A549 (cell line): ENCODE measurements around the gene FOXO6. TPM values are rescaled to one million over a fixed set of nuclear protein-coding genes. Genes with fewer than 3 reads are reported as not detected.

Experiments used
- ATAC-seq, 2 experiments: fragments of 200-7000 bp in 1 of 2; fragments of >200 bp in 1 of 2; cut with Nextera tagmentation in 1 of 2; cut with Tn5 transposase in 1 of 2; 3 replicates each; pipeline versions ENCODE4 v1.8.0 to v1.9.1; 2018 to 2020; ENCODE audit warnings: mild to moderate bottlenecking in 1 of 2, moderate library complexity in 1 of 2
- CTCF ChIA-PET: fragments of 300-600 bp; sonication (Branson Sonifier 250); formaldehyde crosslinking; extraction: SDS; loops from one replicate; lab custom pipeline; 2021; ENCODE audit warnings: antibody characterized with exemption, inconsistent platforms; lab: Yijun Ruan, JAX
- POLR2A ChIA-PET: fragments of 350-600 bp; formaldehyde crosslinking; extraction: SDS; loops from one replicate; lab custom pipeline; 2021; ENCODE audit warnings: antibody characterized with exemption, inconsistent platforms; lab: Yijun Ruan, JAX
- DNase-seq, 2 experiments: peaks; one replicate each; pipeline versions ENCODE4 v3.0.0 to v3.0.0-alpha.2; 2011 to 2016; ENCODE audit warnings: low read depth in 1 of 2, low spot score in 1 of 2
- FAIRE-seq: peaks from 2 replicates; lab custom pipeline; 2011; peaks lifted over from hg19 to GRCh38; lab: Jason Lieb, UNC
- H3K27ac ChIP-seq, 2 experiments: fragments of >200 bp; sonication (Bioruptor Twin); formaldehyde crosslinking; 3 replicates each; pipeline ENCODE4 v1.5.1; 2016 to 2017
- H3K4me1 ChIP-seq: fragments of >200 bp; sonication (Bioruptor Twin); formaldehyde crosslinking; 3 replicates; pipeline ENCODE4 v1.6.1; 2016
- H3K4me2 ChIP-seq: fragments of >200 bp; sonication (Bioruptor Twin); formaldehyde crosslinking; 3 replicates; pipeline ENCODE4 v1.6.1; 2016
- H3K4me3 ChIP-seq: fragments of >200 bp; sonication (Bioruptor Twin); formaldehyde crosslinking; 3 replicates; pipeline ENCODE4 v1.5.1; 2016
- H3K9me3 ChIP-seq: fragments of >200 bp; sonication (Bioruptor Twin); formaldehyde crosslinking; 3 replicates; pipeline ENCODE4 v1.6.1; 2016
- CBX2 ChIP-seq: fragments of 200-600 bp; sonication (generic); IDR thresholded peaks from 2 replicates; pipeline ENCODE4 v1.6.1; 2016; ENCODE audit warnings: low read depth, mild to moderate bottlenecking, borderline replicate concordance
- CBX8 ChIP-seq: fragments of 200-600 bp; sonication (generic); IDR thresholded peaks from 2 replicates; pipeline ENCODE4 v1.6.1; 2016
- CHD4 ChIP-seq: fragments of 200-600 bp; sonication (generic); IDR thresholded peaks from 2 replicates; pipeline ENCODE4 v1.6.1; 2016; ENCODE audit warnings: antibody characterized with exemption, mild to moderate bottlenecking, borderline replicate concordance
- EP300 ChIP-seq, 2 experiments: fragments of >200 bp; sonication (Bioruptor Twin); formaldehyde crosslinking; IDR thresholded peaks; 2 replicates in 1 of 2; 3 replicates in 1 of 2; pipeline ENCODE4 v1.6.1; 2016 to 2017
- FOXS1 ChIP-seq: fragments of 250-450 bp; sonication (Bioruptor Pico); IDR thresholded peaks from 2 replicates; pipeline ENCODE4 v1.5.0; 2020; ENCODE audit warnings: mild to moderate bottlenecking, moderate library complexity
- HES2 ChIP-seq: fragments of >200 bp; sonication (Bioruptor Twin); formaldehyde crosslinking; IDR thresholded peaks from 2 replicates; pipeline ENCODE4 v1.6.1; 2016
- HOXA7 ChIP-seq: fragments of 250-450 bp; sonication (Bioruptor Pico); IDR thresholded peaks from 2 replicates; pipeline ENCODE4 v1.5.0; 2020; ENCODE audit warnings: mild to moderate bottlenecking, moderate library complexity
- HOXB5 ChIP-seq: fragments of 250-450 bp; sonication (Bioruptor Pico); IDR thresholded peaks from 2 replicates; pipeline ENCODE4 v1.5.0; 2020; ENCODE audit warnings: mild to moderate bottlenecking, moderate library complexity
- KDM1A ChIP-seq: fragments of 200-600 bp; sonication (generic); IDR thresholded peaks from 2 replicates; pipeline ENCODE4 v1.6.1; 2016; ENCODE audit warnings: low read depth, mild to moderate bottlenecking
- KDM5A ChIP-seq: fragments of 200-600 bp; sonication (generic); IDR thresholded peaks from 2 replicates; pipeline ENCODE4 v1.6.1; 2016; ENCODE audit warnings: antibody characterized with exemption, mild to moderate bottlenecking
- MAFK ChIP-seq: fragments of 450-650 bp; IDR thresholded peaks from 2 replicates; pipeline ENCODE4 v1.6.1; 2014; ENCODE audit not compliant: partially characterized antibody
- PHF8 ChIP-seq: fragments of 200-600 bp; sonication (generic); IDR thresholded peaks from 2 replicates; pipeline ENCODE4 v1.6.1; 2016; ENCODE audit warnings: low read depth, mild to moderate bottlenecking, antibody characterized with exemption, moderate library complexity, borderline replicate concordance
- POLR2AphosphoS2 ChIP-seq: conservative IDR thresholded peaks from 2 replicates; pipeline ENCODE4 v1.6.1; 2012; ENCODE audit warnings: low read length, improper control_type of control experiment, inconsistent platforms
- RFX5 ChIP-seq: fragments of 450-650 bp; IDR thresholded peaks from 2 replicates; pipeline ENCODE4 v1.7.1; 2014; ENCODE audit warnings: antibody characterized with exemption, mild to moderate bottlenecking, moderate library complexity
- RNF2 ChIP-seq: fragments of 200-600 bp; sonication (generic); IDR thresholded peaks from 2 replicates; pipeline ENCODE4 v1.6.1; 2016; ENCODE audit warnings: low read depth, mild to moderate bottlenecking, antibody characterized with exemption, moderate library complexity, borderline replicate concordance
- SMC3 ChIP-seq: fragments of >200 bp; sonication (Bioruptor Twin); formaldehyde crosslinking; IDR thresholded peaks from 3 replicates; pipeline ENCODE4 v1.6.1; 2018; ENCODE audit warnings: inconsistent platforms
- SREBF2 ChIP-seq: fragments of 450-650 bp; IDR thresholded peaks from 2 replicates; pipeline ENCODE4 v1.6.1; 2014; ENCODE audit warnings: mild to moderate bottlenecking, moderate library complexity
- TFCP2L1 ChIP-seq: fragments of 250-450 bp; sonication (Bioruptor Pico); IDR thresholded peaks from 2 replicates; pipeline ENCODE4 v1.5.0; 2021; ENCODE audit warnings: mild to moderate bottlenecking
- ZC3H11A ChIP-seq: fragments of 450-650 bp; IDR thresholded peaks from 2 replicates; pipeline ENCODE4 v1.6.1; 2014; ENCODE audit warnings: antibody characterized with exemption, mild to moderate bottlenecking
- ZFP36 ChIP-seq: fragments of 450-650 bp; IDR thresholded peaks from 2 replicates; pipeline ENCODE4 v1.6.1; 2014; ENCODE audit warnings: borderline replicate concordance; ENCODE audit not compliant: partially characterized antibody
- ZNF302 ChIP-seq: fragments of 250-450 bp; sonication (Bioruptor Pico); IDR thresholded peaks from 2 replicates; pipeline ENCODE4 v1.9.0; 2021; ENCODE audit warnings: inconsistent platforms, mild to moderate bottlenecking, moderate library complexity
- WGBS: methylation state at CpG from one replicate; pipeline ENCODE4 v1.1.6; 2017; ENCODE audit errors: missing lambda C conversion rate; 5-methylcytosine and 5-hydroxymethylcytosine counted together
- polyA plus RNA-seq, 4 experiments: library from polyadenylated mRNA; depleted of rRNA in 3 of 4; stranded (reverse); fragments of >200 nt; fragmentation: RNase III in 1 of 4; extraction: RNeasy Plus Mini Kit Qiagen cat#74134 plus additional on column Dnase treatment in 1 of 4; gene quantifications; 2 replicates in 3 of 4; 3 replicates in 1 of 4; pipeline ENCODE4 v1.2.3, GENCODE V29; 2011 to 2017
- TF ChIP-seq, protein P1 (sequence below): fragments of 150-350 bp; IDR thresholded peaks from 2 replicates; pipeline ENCODE4 v1.6.1; 2014; ENCODE audit warnings: low read depth, mild to moderate bottlenecking, low read length
- TF ChIP-seq, protein P2 (sequence below): IDR thresholded peaks from 2 replicates; pipeline ENCODE4 v1.6.1; 2012; ENCODE audit warnings: low read depth, borderline replicate concordance
- TF ChIP-seq, protein P3 (sequence below): IDR thresholded peaks from 2 replicates; pipeline ENCODE4 v1.6.1; 2012
- TF ChIP-seq, protein P4 (sequence below): IDR thresholded peaks from 2 replicates; pipeline ENCODE4 v1.6.1; 2012

The FOXO6 gene
- polyA plus RNA-seq, 2 of the 4 experiments (the other 2 are of a cell fraction), result 0.10 to 0.25 TPM

- CTCF ChIA-PET, result interaction anchor here (0.9 to 2.6 kb wide), 4 partner anchors 12 to 105 kb away, joined by 3 to 6 read pairs (median 4); no protein-coding TSS in a partner anchor
- 85% methylated on average over 5 of the region's 6 CpGs for WGBS
- no peak for TF ChIP-seq CBX8
- no peak for TF ChIP-seq CHD4
- TF ChIP-seq ZNF302 (CRISPR knock-in tag), result no peak
- TF ChIP-seq HES2, result no peak
- TF ChIP-seq ZC3H11A, result no peak
- TF ChIP-seq PHF8, result no peak
- TF ChIP-seq, protein P1, sequence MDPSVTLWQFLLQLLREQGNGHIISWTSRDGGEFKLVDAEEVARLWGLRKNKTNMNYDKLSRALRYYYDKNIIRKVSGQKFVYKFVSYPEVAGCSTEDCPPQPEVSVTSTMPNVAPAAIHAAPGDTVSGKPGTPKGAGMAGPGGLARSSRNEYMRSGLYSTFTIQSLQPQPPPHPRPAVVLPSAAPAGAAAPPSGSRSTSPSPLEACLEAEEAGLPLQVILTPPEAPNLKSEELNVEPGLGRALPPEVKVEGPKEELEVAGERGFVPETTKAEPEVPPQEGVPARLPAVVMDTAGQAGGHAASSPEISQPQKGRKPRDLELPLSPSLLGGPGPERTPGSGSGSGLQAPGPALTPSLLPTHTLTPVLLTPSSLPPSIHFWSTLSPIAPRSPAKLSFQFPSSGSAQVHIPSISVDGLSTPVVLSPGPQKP, result no peak
- no peak for TF ChIP-seq MAFK
- TF ChIP-seq SREBF2, result no peak
- TF ChIP-seq, protein P2, sequence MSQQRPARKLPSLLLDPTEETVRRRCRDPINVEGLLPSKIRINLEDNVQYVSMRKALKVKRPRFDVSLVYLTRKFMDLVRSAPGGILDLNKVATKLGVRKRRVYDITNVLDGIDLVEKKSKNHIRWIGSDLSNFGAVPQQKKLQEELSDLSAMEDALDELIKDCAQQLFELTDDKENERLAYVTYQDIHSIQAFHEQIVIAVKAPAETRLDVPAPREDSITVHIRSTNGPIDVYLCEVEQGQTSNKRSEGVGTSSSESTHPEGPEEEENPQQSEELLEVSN, result no peak
- no peak for TF ChIP-seq KDM1A
- Histone ChIP-seq H3K9me3 (no peaks in the 10 kb centered on the region), H3K4me2 (no peak overlapping the region), H3K4me1 (no peaks in the 10 kb centered on the region), H3K4me3 (no peak overlapping the region), H3K27ac (no peak overlapping the region)
- POLR2A ChIA-PET, result no interaction called here
- ATAC-seq, result no peak
- no peak for FAIRE-seq
- no peak for DNase-seq
Measured at GRCh38 chr1:41327383-41327999, 33.7 kb upstream of the FOXO6 start.

GRCh38 chr1:41328001-41328615 is 33.1 kb upstream of the FOXO6 start:
- TF ChIP-seq ZFP36 (no peak), SMC3 (no peak), RFX5 (no peak), EP300 (IDR thresholded peaks at IDR 0.05) (no peak)
- TF ChIP-seq, protein P1, result no peak
- Histone ChIP-seq H3K4me3 (no peak overlapping the region), H3K4me2 (no peak overlapping the region), H3K27ac (no peak overlapping the region), H3K4me1 (no peaks in the 10 kb centered on the region), H3K9me3 (no peaks in the 10 kb centered on the region)
- POLR2A ChIA-PET, result no interaction called here
- ATAC-seq (no peak), FAIRE-seq (no peak), DNase-seq (no peak)
- 59% methylated on average over 6 of the region's 7 CpGs for WGBS
- CTCF ChIA-PET, result interaction anchor here (0.9 to 2.6 kb wide), 3 partner anchors 13 to 45 kb away, joined by 3 to 6 read pairs (median 3); no protein-coding TSS in a partner anchor

DNA sequence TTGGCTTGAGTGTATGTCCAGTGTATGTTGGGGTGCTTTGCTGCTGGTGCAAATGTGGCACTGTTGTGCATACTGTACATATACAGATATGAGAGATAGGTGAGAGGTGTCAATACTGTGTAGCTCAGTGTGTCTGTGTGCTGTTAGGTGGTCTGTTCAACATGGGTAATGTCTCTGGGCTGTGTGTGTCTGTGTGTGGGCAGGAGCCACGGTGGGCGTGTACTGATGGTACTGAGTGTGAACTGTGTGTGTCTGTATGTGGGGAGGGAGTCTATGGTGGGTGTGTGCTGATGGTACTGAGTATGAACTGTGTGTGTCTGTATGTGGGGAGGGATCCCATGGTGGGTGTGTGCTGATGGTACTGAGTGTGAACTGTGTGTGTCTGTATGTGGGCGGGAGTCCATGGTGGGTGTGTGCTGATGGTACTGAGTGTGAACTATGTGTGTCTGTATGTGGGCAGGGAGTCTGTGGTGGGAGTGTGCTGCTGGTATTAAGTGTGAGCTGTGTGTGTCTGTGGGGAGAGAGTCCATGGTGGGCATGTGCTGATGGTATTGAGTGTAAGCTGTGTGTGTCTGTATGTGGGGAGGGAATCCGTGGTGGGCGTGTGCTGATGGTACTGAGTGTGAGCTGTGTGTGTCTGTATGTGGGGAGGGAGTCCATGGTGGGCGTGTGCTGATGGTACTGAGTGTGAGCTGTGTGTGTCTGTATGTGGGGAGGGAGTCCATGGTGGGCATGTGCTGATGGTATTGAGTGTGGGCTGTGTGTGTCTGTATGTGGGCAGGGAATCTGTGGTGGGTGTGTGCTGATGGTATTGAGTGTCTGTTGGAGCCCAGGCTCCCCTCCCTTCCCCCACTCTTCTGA is 32.2 kb upstream of the FOXO6 start:
- Histone ChIP-seq H3K4me1 (no peaks in the 10 kb centered on the region), H3K27ac (no peak overlapping the region), H3K4me2 (no peak overlapping the region), H3K4me3 (no peak overlapping the region), H3K9me3 (no peaks in the 10 kb centered on the region)
- 66% methylated on average over 6 of the region's 6 CpGs for WGBS
- DNase-seq (no peak), FAIRE-seq (no peak), ATAC-seq (no peak; a peak in 1 of 6 replicates)
- ChIA-PET CTCF (interaction anchor here (0.7 to 2.6 kb wide), 2 partner anchors 46 to 89 kb away, joined by 3 to 6 read pairs; no protein-coding TSS in a partner anchor), POLR2A (no interaction called here)
- TF ChIP-seq HOXA7 (CRISPR knock-in tag) (no peak), TFCP2L1 (CRISPR knock-in tag) (no peak), CBX2 (no peak), HOXB5 (CRISPR knock-in tag) (no peak), FOXS1 (CRISPR knock-in tag) (no peak), KDM5A (no peak), HES2 (no peak), ZNF302 (CRISPR knock-in tag) (no peak), RFX5 (no peak), RNF2 (no peak), POLR2AphosphoS2 (no peak), ZC3H11A (no peak)
- TF ChIP-seq, protein P3, sequence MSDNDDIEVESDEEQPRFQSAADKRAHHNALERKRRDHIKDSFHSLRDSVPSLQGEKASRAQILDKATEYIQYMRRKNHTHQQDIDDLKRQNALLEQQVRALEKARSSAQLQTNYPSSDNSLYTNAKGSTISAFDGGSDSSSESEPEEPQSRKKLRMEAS, result no peak
- TF ChIP-seq, protein P4, sequence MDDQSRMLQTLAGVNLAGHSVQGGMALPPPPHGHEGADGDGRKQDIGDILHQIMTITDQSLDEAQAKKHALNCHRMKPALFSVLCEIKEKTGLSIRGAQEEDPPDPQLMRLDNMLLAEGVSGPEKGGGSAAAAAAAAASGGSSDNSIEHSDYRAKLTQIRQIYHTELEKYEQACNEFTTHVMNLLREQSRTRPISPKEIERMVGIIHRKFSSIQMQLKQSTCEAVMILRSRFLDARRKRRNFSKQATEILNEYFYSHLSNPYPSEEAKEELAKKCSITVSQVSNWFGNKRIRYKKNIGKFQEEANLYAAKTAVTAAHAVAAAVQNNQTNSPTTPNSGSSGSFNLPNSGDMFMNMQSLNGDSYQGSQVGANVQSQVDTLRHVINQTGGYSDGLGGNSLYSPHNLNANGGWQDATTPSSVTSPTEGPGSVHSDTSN, result no peak
